ENCODE data around the gene LRRC4C.
A peak's percentile ranks its signal among the peaks of the same experiment; 100 is the strongest.

The LRRC4C gene

GRCh38 chr11:41497974-41498373 is 38.5 kb upstream of the LRRC4C start:
- Histone ChIP-seq H3K23ac (ENCODE audit: low read length in 2 of 2) (no peak overlapping the region), H2BK120ac (ENCODE audit: low read depth, low read length) (no peak overlapping the region), H3K14ac (ENCODE audit: low read length in 2 of 2) (no peak overlapping the region), H4K91ac (ENCODE audit: low read length) (no peak overlapping the region), H3K36me3 (ENCODE audit: control insufficient read depth in 1 of 2, insufficient read depth in 2 of 2, low read depth in 1 of 2, low read length in 2 of 2) (no peaks in the 10 kb centered on the region), H4K8ac (ENCODE audit: low read length) (no peak overlapping the region), H3K9ac (ENCODE audit: low read length) (no peak overlapping the region), H3K27ac (ENCODE audit: low read length, poor library complexity, severe bottlenecking) (no peak overlapping the region), H2BK5ac (ENCODE audit: low read depth, low read length, poor library complexity, severe bottlenecking) (no peak overlapping the region), H3K4me2 (ENCODE audit: low read length, poor library complexity, severe bottlenecking) (no peak overlapping the region), H3K4me3 (ENCODE audit: insufficient read depth in 1 of 2, low read depth in 1 of 2, low read length in 2 of 2) (no peak overlapping the region), H2BK12ac (ENCODE audit: low read length in 2 of 2) (no peak overlapping the region), H3K79me1 (replicated peaks; ENCODE audit: low read length, poor library complexity, severe bottlenecking) (no peaks in the 10 kb centered on the region), H2AK5ac (ENCODE audit: low read length, severe bottlenecking) (no peak overlapping the region), H3K4me1 (ENCODE audit: control insufficient read depth, insufficient read depth, low read depth, low read length) (no peaks in the 10 kb centered on the region), H3K9me3 (ENCODE audit: control insufficient read depth, low read length) (no peaks in the 10 kb centered on the region), H3K4ac (ENCODE audit: low read depth in 1 of 2, low read length in 2 of 2) (no peak overlapping the region), H2AFZ (ENCODE audit: low read depth, low read length) (no peak overlapping the region), H3K27me3 (ENCODE audit: control insufficient read depth in 1 of 2, insufficient read depth in 1 of 2, low read length in 2 of 2) (peaks cover 0 to 3% of the 10 kb centered on the region in 2 experiments), H2BK15ac (ENCODE audit: low read depth, poor library complexity, severe bottlenecking) (no peak overlapping the region), H3K18ac (ENCODE audit: low read depth in 1 of 2, low read length in 2 of 2) (no peak overlapping the region)
- no peak for DNase-seq
- 43% methylated on average over 2 of the region's 2 CpGs for WGBS

- no peak for DNase-seq
- Histone ChIP-seq H4K91ac (ENCODE audit: low read length) (no peak overlapping the region), H4K8ac (ENCODE audit: low read length) (no peak overlapping the region), H2AFZ (ENCODE audit: low read depth, low read length) (no peak overlapping the region), H3K27ac (ENCODE audit: low read length, poor library complexity, severe bottlenecking) (no peak overlapping the region), H3K23ac (ENCODE audit: low read length in 2 of 2) (no peak overlapping the region), H3K27me3 (ENCODE audit: control insufficient read depth in 1 of 2, insufficient read depth in 1 of 2, low read length in 2 of 2) (peaks cover 0 to 3% of the 10 kb centered on the region in 2 experiments), H3K36me3 (ENCODE audit: control insufficient read depth in 1 of 2, insufficient read depth in 2 of 2, low read depth in 1 of 2, low read length in 2 of 2) (no peaks in the 10 kb centered on the region), H2BK15ac (ENCODE audit: low read depth, poor library complexity, severe bottlenecking) (no peak overlapping the region), H2BK12ac (ENCODE audit: low read length in 2 of 2) (no peak overlapping the region), H3K4me1 (ENCODE audit: control insufficient read depth, insufficient read depth, low read depth, low read length) (no peaks in the 10 kb centered on the region), H2BK5ac (ENCODE audit: low read depth, low read length, poor library complexity, severe bottlenecking) (no peak overlapping the region), H3K9ac (ENCODE audit: low read length) (no peak overlapping the region), H2AK5ac (ENCODE audit: low read length, severe bottlenecking) (no peak overlapping the region), H3K9me3 (ENCODE audit: control insufficient read depth, low read length) (no peaks in the 10 kb centered on the region), H3K79me1 (replicated peaks; ENCODE audit: low read length, poor library complexity, severe bottlenecking) (no peaks in the 10 kb centered on the region), H3K4me3 (ENCODE audit: insufficient read depth in 1 of 2, low read depth in 1 of 2, low read length in 2 of 2) (no peak overlapping the region), H3K4me2 (ENCODE audit: low read length, poor library complexity, severe bottlenecking) (no peak overlapping the region), H3K18ac (ENCODE audit: low read depth in 1 of 2, low read length in 2 of 2) (no peak overlapping the region), H3K4ac (ENCODE audit: low read depth in 1 of 2, low read length in 2 of 2) (no peak overlapping the region), H2BK120ac (ENCODE audit: low read depth, low read length) (no peak overlapping the region), H3K14ac (ENCODE audit: low read length in 2 of 2) (no peak overlapping the region)
- no CpG with 5 or more reads among the region's 1 CpG for WGBS
Observed at GRCh38 chr11:41494716-41495115, 35.3 kb upstream of the LRRC4C start.

- peak overlapping the region; percentile 19 for H3K9ac ChIP-seq (ENCODE audit: low read length)
- H3K36me3 ChIP-seq (ENCODE audit: control insufficient read depth in 1 of 2, insufficient read depth in 2 of 2, low read depth in 1 of 2, low read length in 2 of 2): no peaks in the 10 kb centered on the region
- no peak overlapping the region for H3K27ac ChIP-seq (ENCODE audit: low read length, poor library complexity, severe bottlenecking)
- H3K4ac ChIP-seq (ENCODE audit: low read depth in 1 of 2, low read length in 2 of 2): no peak overlapping the region
- H4K8ac ChIP-seq (ENCODE audit: low read length): no peak overlapping the region
- no peaks in the 10 kb centered on the region for H3K9me3 ChIP-seq (ENCODE audit: control insufficient read depth, low read length)
- no peak overlapping the region for H3K14ac ChIP-seq (ENCODE audit: low read length in 2 of 2)
- no peak for DNase-seq
- no peak overlapping the region for H3K18ac ChIP-seq (ENCODE audit: low read depth in 1 of 2, low read length in 2 of 2)
- H3K4me3 ChIP-seq (ENCODE audit: insufficient read depth in 1 of 2, low read depth in 1 of 2, low read length in 2 of 2): no peak overlapping the region
- no peaks in the 10 kb centered on the region for H3K79me1 ChIP-seq (replicated peaks; ENCODE audit: low read length, poor library complexity, severe bottlenecking)
- no peak overlapping the region for H2AFZ ChIP-seq (ENCODE audit: low read depth, low read length)
- no peak overlapping the region for H2BK12ac ChIP-seq (ENCODE audit: low read length in 2 of 2)
- no CpG with 5 or more reads among the region's 2 CpGs for WGBS
- H2BK15ac ChIP-seq (ENCODE audit: low read depth, poor library complexity, severe bottlenecking): no peak overlapping the region
- H3K4me2 ChIP-seq (ENCODE audit: low read length, poor library complexity, severe bottlenecking): no peak overlapping the region
- H4K91ac ChIP-seq (ENCODE audit: low read length): no peak overlapping the region
- no peaks in the 10 kb centered on the region for H3K4me1 ChIP-seq (ENCODE audit: control insufficient read depth, insufficient read depth, low read depth, low read length)
- H2AK5ac ChIP-seq (ENCODE audit: low read length, severe bottlenecking): no peak overlapping the region
- no peak overlapping the region for H2BK5ac ChIP-seq (ENCODE audit: low read depth, low read length, poor library complexity, severe bottlenecking)
- no peak overlapping the region for H3K23ac ChIP-seq (ENCODE audit: low read length in 2 of 2)
- H2BK120ac ChIP-seq (ENCODE audit: low read depth, low read length): no peak overlapping the region
- H3K27me3 ChIP-seq (ENCODE audit: control insufficient read depth in 1 of 2, insufficient read depth in 1 of 2, low read length in 2 of 2): no peaks in the 10 kb centered on the region
Observed at GRCh38 chr11:41486424-41486823, 27.0 kb upstream of the LRRC4C start.

DNA sequence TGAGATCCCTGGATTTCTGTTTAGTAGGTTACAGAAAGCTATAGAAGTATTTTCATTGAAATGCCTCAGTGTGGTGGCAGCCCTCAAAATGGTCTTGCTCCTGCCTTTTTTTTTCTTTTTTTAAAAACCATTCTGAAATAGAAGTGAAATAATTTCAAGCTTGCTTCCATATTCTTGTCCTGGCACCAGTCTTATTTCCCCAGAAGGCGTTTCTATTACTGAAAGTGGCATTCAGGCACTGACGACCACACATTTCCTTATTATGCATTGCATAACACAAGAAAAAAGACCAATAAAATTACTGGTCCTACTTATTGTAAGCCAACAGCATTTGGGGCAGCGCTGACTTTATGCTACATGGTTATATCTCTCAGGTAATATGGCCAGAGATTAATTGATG is 24.5 kb upstream of the LRRC4C start:
- no peak overlapping the region for H2AFZ ChIP-seq (ENCODE audit: low read depth, low read length)
- H3K9me3 ChIP-seq (ENCODE audit: control insufficient read depth, low read length): no peaks in the 10 kb centered on the region
- H2AK5ac ChIP-seq (ENCODE audit: low read length, severe bottlenecking): no peak overlapping the region
- H3K9ac ChIP-seq (ENCODE audit: low read length): no peak overlapping the region
- no peaks in the 10 kb centered on the region for H3K27me3 ChIP-seq (ENCODE audit: control insufficient read depth in 1 of 2, insufficient read depth in 1 of 2, low read length in 2 of 2)
- DNase-seq: no peak
- no peak overlapping the region for H3K23ac ChIP-seq (ENCODE audit: low read length in 2 of 2)
- H3K27ac ChIP-seq (ENCODE audit: low read length, poor library complexity, severe bottlenecking): no peak overlapping the region
- H2BK5ac ChIP-seq (ENCODE audit: low read depth, low read length, poor library complexity, severe bottlenecking): no peak overlapping the region
- H3K4me3 ChIP-seq (ENCODE audit: insufficient read depth in 1 of 2, low read depth in 1 of 2, low read length in 2 of 2): no peak overlapping the region
- no peak overlapping the region for H4K8ac ChIP-seq (ENCODE audit: low read length)
- no peak overlapping the region for H3K14ac ChIP-seq (ENCODE audit: low read length in 2 of 2)
- H4K91ac ChIP-seq (ENCODE audit: low read length): no peak overlapping the region
- no peaks in the 10 kb centered on the region for H3K36me3 ChIP-seq (ENCODE audit: control insufficient read depth in 1 of 2, insufficient read depth in 2 of 2, low read depth in 1 of 2, low read length in 2 of 2)
- no peak overlapping the region for H3K4me2 ChIP-seq (ENCODE audit: low read length, poor library complexity, severe bottlenecking)
- no peak overlapping the region for H2BK120ac ChIP-seq (ENCODE audit: low read depth, low read length)
- no peaks in the 10 kb centered on the region for H3K79me1 ChIP-seq (replicated peaks; ENCODE audit: low read length, poor library complexity, severe bottlenecking)
- 53% methylated on average over 2 of the region's 3 CpGs for whole genome bisulfite sequencing
- no peak overlapping the region for H2BK12ac ChIP-seq (ENCODE audit: low read length in 2 of 2)
- H3K18ac ChIP-seq (ENCODE audit: low read depth in 1 of 2, low read length in 2 of 2): no peak overlapping the region
- H3K4ac ChIP-seq (ENCODE audit: low read depth in 1 of 2, low read length in 2 of 2): no peak overlapping the region
- no peaks in the 10 kb centered on the region for H3K4me1 ChIP-seq (ENCODE audit: control insufficient read depth, insufficient read depth, low read depth, low read length)
- no peak overlapping the region for H2BK15ac ChIP-seq (ENCODE audit: low read depth, poor library complexity, severe bottlenecking)

All from mesenchymal stem cell (in vitro differentiated cells and primary cell).